DOHH2 (cell line): Measurements from ENCODE around the gene COX7A2L.
"Not testable (repeated sequence)": the region's sequence is repeated elsewhere in the genome, so short reads cannot be mapped to it uniquely, and the experiment has no call there.

Experiments
- H3F3A ChIP-seq: fragments of 200-600 bp; sonication (generic), shearing (Covaris generic); 2 replicates; pipeline ENCODE4 v1.6.0; 2016; ENCODE audit warnings: antibody characterized with exemption, mild to moderate bottlenecking; ENCODE audit not compliant: control insufficient read depth, insufficient read depth
- H3K27ac ChIP-seq: fragments of 200-600 bp; sonication (generic); 2 replicates; pipeline ENCODE4 v1.5.1; 2014; ENCODE audit warnings: low read depth, mild to moderate bottlenecking, low read length, moderate library complexity
- H3K27me3 ChIP-seq: fragments of 200-600 bp; sonication (generic); 2 replicates; pipeline ENCODE4 v1.6.1; 2014; ENCODE audit warnings: mild to moderate bottlenecking, low read length, mixed read lengths; ENCODE audit not compliant: control insufficient read depth
- H3K36me3 ChIP-seq: fragments of 200-600 bp; sonication (generic); 2 replicates; pipeline ENCODE4 v1.6.1; 2014; ENCODE audit warnings: mild to moderate bottlenecking, low read length, moderate library complexity, mixed read lengths; ENCODE audit not compliant: control insufficient read depth
- H3K4me1 ChIP-seq: fragments of 200-600 bp; sonication (generic); 2 replicates; pipeline ENCODE4 v1.6.1; 2014; ENCODE audit warnings: mild to moderate bottlenecking, low read length, mixed read lengths; ENCODE audit not compliant: control insufficient read depth
- H3K4me2 ChIP-seq: fragments of 200-600 bp; sonication (generic); 2 replicates; pipeline ENCODE4 v1.6.0; 2014; ENCODE audit warnings: mild to moderate bottlenecking, low read length, moderate library complexity
- H3K4me3 ChIP-seq: fragments of 200-600 bp; sonication (generic); 2 replicates; pipeline ENCODE4 v1.5.1; 2014; ENCODE audit warnings: mild to moderate bottlenecking, low read length, mixed read lengths
- H3K79me2 ChIP-seq: fragments of 200-600 bp; sonication (generic); 2 replicates; pipeline ENCODE4 v1.6.1; 2014; ENCODE audit warnings: mild to moderate bottlenecking, low read length, mixed read lengths; ENCODE audit not compliant: control insufficient read depth
- H3K9me2 ChIP-seq: fragments of 200-600 bp; sonication (generic); replicated peaks from 2 replicates; pipeline ENCODE4 v1.6.1; 2014; ENCODE audit warnings: mild to moderate bottlenecking, low read length, mixed read lengths; ENCODE audit not compliant: control insufficient read depth
- H3K9me3 ChIP-seq: fragments of 200-600 bp; sonication (generic); 2 replicates; pipeline ENCODE4 v1.6.1; 2014; ENCODE audit warnings: antibody characterized with exemption, low read length, mixed read lengths; ENCODE audit not compliant: control insufficient read depth, insufficient read depth
- H4K20me1 ChIP-seq: fragments of 200-600 bp; sonication (generic); 2 replicates; pipeline ENCODE4 v1.6.0; 2014; ENCODE audit warnings: low read depth, mild to moderate bottlenecking, antibody characterized with exemption, low read length, moderate library complexity; ENCODE audit not compliant: control insufficient read depth, insufficient read depth
- CTCF ChIP-seq: fragments of 200-600 bp; sonication (generic); IDR thresholded peaks from one replicate; pipeline ENCODE4 v1.5.1; 2014; ENCODE audit warnings: antibody characterized with exemption, mild to moderate bottlenecking, low read depth, low read length; ENCODE audit not compliant: poor library complexity, severe bottlenecking
- EZH2phosphoT487 ChIP-seq: fragments of 200-600 bp; sonication (generic); IDR thresholded peaks from 2 replicates; pipeline ENCODE4 v1.6.1; 2017; ENCODE audit warnings: borderline replicate concordance, mild to moderate bottlenecking, antibody characterized with exemption, low read length, moderate library complexity, mixed read lengths

Gene COX7A2L

DNA sequence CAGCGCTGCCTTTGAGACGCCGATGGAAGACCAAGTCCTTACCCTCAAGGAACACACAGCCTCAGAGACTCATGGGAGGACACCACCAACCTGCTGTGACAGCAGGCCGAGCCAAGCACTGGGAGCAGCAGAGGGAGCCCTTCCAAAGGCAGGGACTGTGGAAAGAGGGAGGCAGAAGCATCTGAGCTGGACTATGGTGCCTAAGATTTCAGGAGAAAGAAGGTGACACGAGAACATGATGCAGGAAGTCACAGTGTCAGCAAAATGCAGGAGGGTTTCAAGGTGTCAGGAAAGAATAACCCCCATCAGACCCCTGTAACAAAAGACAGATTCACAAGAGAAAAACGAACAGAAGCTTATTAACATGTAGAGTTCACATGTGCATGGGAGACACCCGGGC lies 24.2 kb upstream of the COX7A2L start:
- no peaks in the 10 kb centered on the region for H3K9me2 ChIP-seq
- no peaks in the 10 kb centered on the region for H3K9me3 ChIP-seq
- no peaks in the 10 kb centered on the region for H3F3A ChIP-seq
- H3K4me3 ChIP-seq = no peak overlapping the region
- no peaks in the 10 kb centered on the region for H3K36me3 ChIP-seq
- peaks cover 20% of the 10 kb centered on the region for H3K27me3 ChIP-seq
- H3K79me2 ChIP-seq = no peaks in the 10 kb centered on the region
- H4K20me1 ChIP-seq = no peaks in the 10 kb centered on the region
- H3K27ac ChIP-seq = no peak overlapping the region
- no peaks in the 10 kb centered on the region for H3K4me1 ChIP-seq
- TF ChIP-seq CTCF = no peak
- TF ChIP-seq EZH2phosphoT487 = no peak
- no peak overlapping the region for H3K4me2 ChIP-seq

DNA sequence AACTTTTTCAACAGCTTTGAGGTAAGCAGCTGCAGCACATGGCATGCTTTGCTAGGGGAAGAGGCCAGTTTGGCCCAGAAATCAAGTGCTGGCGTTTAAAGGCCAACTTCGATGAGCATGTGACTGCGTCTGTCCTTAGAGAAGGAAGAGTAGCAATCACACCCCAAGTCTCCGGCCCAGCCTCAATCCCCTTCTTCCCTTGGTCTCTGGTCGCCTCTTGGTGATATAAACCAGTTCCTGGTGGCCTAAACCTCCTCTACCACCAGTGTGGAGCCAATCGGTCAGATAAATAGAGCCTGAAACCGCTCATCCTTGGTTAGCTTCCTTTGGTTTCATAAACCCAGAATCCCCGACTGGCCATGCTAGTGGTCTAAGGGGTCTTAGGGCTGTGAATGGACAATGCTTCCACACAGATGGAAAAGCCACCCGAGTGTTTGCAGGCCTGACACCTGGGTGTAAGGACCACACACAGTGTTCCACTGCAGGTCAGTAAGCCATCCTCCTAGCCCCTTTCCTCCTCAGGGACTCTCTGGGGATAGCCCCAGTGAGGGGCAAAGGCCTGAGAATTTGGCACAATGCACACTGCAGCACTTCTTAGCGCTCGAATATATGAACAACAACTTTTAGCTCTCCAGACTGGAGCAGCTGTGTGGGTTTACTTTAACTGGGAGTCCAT lies 23.0 kb upstream of the COX7A2L start:
- no peaks in the 10 kb centered on the region for H3K4me1 ChIP-seq
- no peak for TF ChIP-seq CTCF
- TF ChIP-seq EZH2phosphoT487 = no peak
- H3K27ac ChIP-seq = no peak overlapping the region
- H3K4me3 ChIP-seq = no peak overlapping the region
- no peak overlapping the region for H3K4me2 ChIP-seq
- H3K36me3 ChIP-seq = no peaks in the 10 kb centered on the region
- H3K27me3 ChIP-seq = peaks cover 18% of the 10 kb centered on the region
- no peaks in the 10 kb centered on the region for H3K9me2 ChIP-seq
- H3K79me2 ChIP-seq = no peaks in the 10 kb centered on the region
- H4K20me1 ChIP-seq = no peaks in the 10 kb centered on the region
- no peaks in the 10 kb centered on the region for H3K9me3 ChIP-seq
- H3F3A ChIP-seq = no peaks in the 10 kb centered on the region

GRCh38 chr2:42382144-42382543 lies 21.1 kb upstream of the COX7A2L start:
- Histone ChIP-seq H3K9me3 (no peaks in the 10 kb centered on the region), H3K79me2 (no peaks in the 10 kb centered on the region)
- TF ChIP-seq CTCF (no peak), EZH2phosphoT487 (no peak)

GRCh38 chr2:42380026-42380425 lies 19.0 kb upstream of the COX7A2L start:
- H3K36me3 ChIP-seq, H4K20me1 ChIP-seq, H3K4me1 ChIP-seq, H3K4me2 ChIP-seq, H3K79me2 ChIP-seq, H3F3A ChIP-seq, H3K9me2 ChIP-seq, H3K4me3 ChIP-seq, H3K9me3 ChIP-seq, H3K27ac ChIP-seq: not testable (repeated sequence)
- H3K27me3 ChIP-seq = peaks cover 26% of the 10 kb centered on the region

More at GRCh38 chr2:42382144-42382543, 21.1 kb upstream of the COX7A2L start:
- Histone ChIP-seq H3K4me1 (no peaks in the 10 kb centered on the region), H3F3A (no peaks in the 10 kb centered on the region), H3K4me2 (no peak overlapping the region), H3K9me2 (no peaks in the 10 kb centered on the region), H3K27ac (no peak overlapping the region), H3K27me3 (peaks cover 21% of the 10 kb centered on the region), H3K4me3 (no peak overlapping the region), H3K36me3 (no peaks in the 10 kb centered on the region), H4K20me1 (no peaks in the 10 kb centered on the region)
